Body of pancreas (tissue), 4 donors: ENCODE data around the gene FA2H.
"Not testable (repeated sequence)": the region's sequence is repeated elsewhere in the genome, so short reads cannot be mapped to it uniquely, and the experiment has no call there.

Experiments
- CTCF ChIP-seq, 7 experiments: fragments of 450-650 bp in 4 of 7; fragments of 200-600 bp in 3 of 7; sonication (generic) in 3 of 7; IDR thresholded peaks; one replicate each; pipeline ENCODE4 v1.5.1; 2016 to 2019; ENCODE audit warnings: antibody characterized with exemption in 7 of 7
- POLR2A ChIP-seq, 3 donors: fragments of 450-650 bp; IDR thresholded peaks; one replicate each; pipeline ENCODE4 v1.6.1; 2016; ENCODE audit warnings: antibody characterized with exemption in 3 of 3, mild to moderate bottlenecking in 2 of 3

DNA sequence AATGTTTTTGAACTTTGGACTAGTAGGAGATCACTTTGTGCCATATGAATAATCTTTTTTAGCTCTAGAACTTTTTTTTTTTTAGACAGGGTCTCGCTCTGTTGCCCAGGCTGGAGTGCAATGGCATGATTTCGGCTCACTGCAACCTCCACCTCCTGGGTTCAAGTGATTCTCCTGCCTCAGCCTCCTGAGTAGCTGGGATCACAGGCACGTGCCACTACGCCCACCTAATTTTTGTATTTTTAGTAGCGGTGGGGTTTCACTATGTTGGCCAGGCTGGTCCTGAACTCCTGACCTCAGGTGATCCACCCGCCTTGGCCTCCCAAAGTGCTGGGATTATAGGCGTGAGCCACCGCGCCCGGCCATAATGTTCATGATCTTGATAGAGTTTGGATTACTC lies 105.7 kb downstream of the FA2H start:
- TF ChIP-seq POLR2A, CTCF (IDR thresholded peaks at IDR 0.05): not testable (repeated sequence)
